ENCODE measurements around the gene BBLN.

DNA sequence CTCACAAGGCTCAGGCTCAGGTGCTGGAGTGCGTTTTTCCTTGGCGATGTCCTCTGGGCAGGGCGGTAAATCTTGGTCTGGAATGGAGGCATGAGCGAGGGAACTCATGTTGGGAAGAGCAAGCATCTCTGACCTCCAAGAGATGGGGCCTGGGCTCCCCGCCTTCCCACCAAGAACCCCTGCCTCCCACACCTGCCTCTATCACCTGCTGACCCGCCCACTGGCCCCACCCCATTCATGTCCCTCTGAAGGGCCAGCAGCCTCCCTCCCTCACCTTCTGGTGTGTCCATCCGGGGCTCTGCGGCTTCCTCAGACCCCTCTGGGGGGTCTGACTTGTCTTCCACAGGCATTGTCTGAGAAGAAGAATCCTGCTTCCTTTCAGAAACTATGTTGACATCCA lies 20.4 kb downstream of the BBLN start:
- TF ChIP-seq POLR2A (IDR thresholded peaks at IDR 0.05) (no peak), POLR2AphosphoS5 (IDR thresholded peaks at IDR 0.05) (no peak)
- TF ChIP-seq, protein P1, sequence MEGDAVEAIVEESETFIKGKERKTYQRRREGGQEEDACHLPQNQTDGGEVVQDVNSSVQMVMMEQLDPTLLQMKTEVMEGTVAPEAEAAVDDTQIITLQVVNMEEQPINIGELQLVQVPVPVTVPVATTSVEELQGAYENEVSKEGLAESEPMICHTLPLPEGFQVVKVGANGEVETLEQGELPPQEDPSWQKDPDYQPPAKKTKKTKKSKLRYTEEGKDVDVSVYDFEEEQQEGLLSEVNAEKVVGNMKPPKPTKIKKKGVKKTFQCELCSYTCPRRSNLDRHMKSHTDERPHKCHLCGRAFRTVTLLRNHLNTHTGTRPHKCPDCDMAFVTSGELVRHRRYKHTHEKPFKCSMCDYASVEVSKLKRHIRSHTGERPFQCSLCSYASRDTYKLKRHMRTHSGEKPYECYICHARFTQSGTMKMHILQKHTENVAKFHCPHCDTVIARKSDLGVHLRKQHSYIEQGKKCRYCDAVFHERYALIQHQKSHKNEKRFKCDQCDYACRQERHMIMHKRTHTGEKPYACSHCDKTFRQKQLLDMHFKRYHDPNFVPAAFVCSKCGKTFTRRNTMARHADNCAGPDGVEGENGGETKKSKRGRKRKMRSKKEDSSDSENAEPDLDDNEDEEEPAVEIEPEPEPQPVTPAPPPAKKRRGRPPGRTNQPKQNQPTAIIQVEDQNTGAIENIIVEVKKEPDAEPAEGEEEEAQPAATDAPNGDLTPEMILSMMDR (IDR thresholded peaks at IDR 0.05) = no peak

Measured in prostate gland (tissue), 2 donors.